ENCODE results near the gene ADPRH. TPM values are rescaled to one million over a fixed set of nuclear protein-coding genes. Genes with fewer than 3 reads are reported as not detected.

ADPRH gene
- total RNA-seq (2022; extraction: Qiagen RNA extraction; ENCODE audit: low read depth): 2.8 to 3.3 TPM (median 3.0 TPM) in 5 replicates

DNA sequence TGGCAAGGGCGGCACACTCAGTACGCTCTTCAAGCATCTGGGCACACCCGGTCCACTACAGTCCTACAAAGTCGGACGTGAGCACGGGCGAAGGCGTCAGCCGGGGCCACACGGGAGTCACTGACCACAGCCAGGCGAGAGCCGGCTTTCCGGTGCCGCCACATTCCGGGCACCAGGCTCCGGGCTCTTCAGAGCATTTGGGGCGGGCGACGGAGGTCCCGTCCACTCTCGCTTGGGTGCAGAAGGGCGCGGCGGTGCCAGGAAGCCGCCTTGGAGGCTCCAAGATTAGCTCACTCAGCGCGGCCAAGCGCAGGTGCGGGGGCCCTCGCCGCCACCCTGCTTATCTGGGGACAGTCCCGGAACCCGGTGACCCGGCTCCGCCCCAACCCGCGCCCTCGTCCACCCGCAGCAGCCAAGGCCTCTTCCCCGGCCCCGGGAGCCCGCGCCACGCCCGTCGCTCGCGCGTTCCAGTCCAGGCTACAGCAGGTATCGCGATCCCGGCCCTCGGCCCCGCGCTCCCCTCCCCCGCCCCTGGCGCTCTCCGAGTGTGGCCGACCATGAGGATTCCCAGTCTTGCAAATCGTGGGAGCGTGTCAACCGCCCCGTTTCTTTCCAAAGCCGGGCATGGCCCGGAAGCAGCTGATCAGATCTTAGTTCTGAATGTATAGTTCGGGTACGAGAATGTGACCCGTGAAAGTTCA lies at the start of gene ADPRH:
Gene ADPRH, plus strand, starts transcription at position 127 of the 701 bp plus-strand sequence. CDS start 2,678 bp downstream, outside the sequence.

DNA sequence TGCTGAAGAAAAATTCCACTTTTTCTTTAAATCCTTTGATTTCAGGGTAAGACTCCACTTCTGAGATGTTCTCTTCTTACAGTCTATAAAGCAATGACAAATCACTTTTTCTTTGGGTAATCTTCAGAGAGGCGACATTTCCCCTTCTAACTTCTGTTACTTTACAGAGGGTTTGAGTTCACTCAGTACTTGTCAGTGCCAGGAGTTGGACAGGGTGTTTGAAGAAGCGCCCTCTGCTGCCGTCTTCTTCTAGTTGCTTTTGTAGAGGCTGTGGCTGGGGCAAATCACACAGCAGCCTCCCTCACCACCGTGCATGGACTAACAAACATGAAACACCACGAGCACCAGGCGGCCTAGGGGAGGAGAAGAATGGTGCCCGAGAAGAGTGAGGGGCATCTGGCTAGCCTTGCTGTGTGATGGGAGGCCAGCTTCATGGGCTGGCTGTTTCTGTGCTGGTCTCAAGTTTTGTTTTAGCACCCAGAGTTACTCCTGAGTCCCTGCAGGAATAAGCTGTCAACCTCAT lies 19.8 kb upstream of the ADPRH start, which contains the start of gene CD80:
Gene CD80, minus strand, starts transcription at position 174 of the 523 bp plus-strand sequence. CDS start 1,886 bp downstream, outside the sequence.

DNA sequence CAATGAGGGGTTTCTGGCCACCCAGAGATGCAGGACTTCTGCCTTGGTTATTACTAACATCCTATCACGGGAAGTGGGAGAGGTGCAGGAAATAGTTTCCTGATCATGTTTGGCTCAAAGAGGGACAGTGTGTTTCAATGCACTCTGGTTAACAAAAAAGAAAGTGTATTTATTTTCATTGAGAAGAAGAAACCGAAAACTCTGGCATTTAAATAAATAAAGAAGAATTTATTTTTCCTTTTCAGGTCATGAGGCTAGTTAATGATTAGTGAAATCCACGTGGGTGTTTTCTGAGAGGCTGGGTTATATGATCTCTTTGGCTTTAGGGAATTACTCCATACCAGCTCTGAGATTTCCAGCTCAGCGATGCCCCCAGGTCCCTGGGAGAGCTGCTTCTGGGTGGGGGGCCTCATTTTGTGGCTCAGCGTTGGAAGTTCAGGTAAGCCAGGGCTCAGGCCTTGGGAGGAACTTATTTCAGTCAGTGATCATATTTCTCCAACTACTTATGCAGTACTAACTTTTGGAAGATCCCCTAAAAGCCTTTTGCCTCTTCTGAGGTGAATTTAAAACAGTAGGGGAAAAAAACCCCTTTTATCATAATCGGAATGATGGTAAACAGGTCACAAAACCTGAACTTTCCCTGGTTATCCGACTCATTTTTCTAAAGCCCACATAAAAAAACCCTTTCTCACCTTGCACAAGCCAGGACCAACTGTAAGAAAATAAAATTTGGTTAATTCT lies 18.4 kb downstream of the ADPRH start, which contains the start of gene PLA1A:
Gene PLA1A, plus strand, starts transcription at position 338 of the 741 bp plus-strand sequence. Its CDS starts 29 bp downstream, at position 367.

Other genes with a start within 250 kb of the ADPRH start
- 24.4 to 27.4 TPM (median 25.3 TPM) in 5 replicates for gene TMEM39A, start 115.9 kb upstream of the ADPRH start, total RNA-seq (2022; extraction: Qiagen RNA extraction; ENCODE audit: low read depth)
- gene POGLUT1, start 110.5 kb upstream of the ADPRH start, total RNA-seq (2022; extraction: Qiagen RNA extraction; ENCODE audit: low read depth): 7.9 to 9.3 TPM (median 8.3 TPM) in 5 replicates
- gene TIMMDC1, start 80.9 kb upstream of the ADPRH start, total RNA-seq (2022; extraction: Qiagen RNA extraction; ENCODE audit: low read depth): 62.7 to 91.1 TPM (median 86.0 TPM) in 5 replicates
- gene CD80, start 19.9 kb upstream of the ADPRH start, total RNA-seq (2022; extraction: Qiagen RNA extraction; ENCODE audit: low read depth): not detected in 5 replicates
- 0.11 to 0.56 TPM (median 0.44 TPM) in 5 replicates for gene PLA1A, start 18.4 kb downstream of the ADPRH start, total RNA-seq (2022; extraction: Qiagen RNA extraction; ENCODE audit: low read depth)
- gene POPDC2, start 81.1 kb downstream of the ADPRH start, total RNA-seq (2022; extraction: Qiagen RNA extraction; ENCODE audit: low read depth): 0.09 to 0.79 TPM (median 0.21 TPM) in 5 replicates
- gene COX17, start 97.9 kb downstream of the ADPRH start, total RNA-seq (2022; extraction: Qiagen RNA extraction; ENCODE audit: low read depth): 98.6 to 134 TPM (median 107 TPM) in 5 replicates
- 0.11 to 0.43 TPM (median 0.31 TPM) in 4 of 5 replicates, not detected in the other for gene CFAP91, start 123.5 kb downstream of the ADPRH start, total RNA-seq (2022; extraction: Qiagen RNA extraction; ENCODE audit: low read depth)
- gene NR1I2, start 202.6 kb downstream of the ADPRH start, total RNA-seq (2022; extraction: Qiagen RNA extraction; ENCODE audit: low read depth): not detected in 5 replicates